ENCODE results near the gene SWSAP1. TPM values are rescaled to one million over a fixed set of nuclear protein-coding genes. Genes with fewer than 3 reads are reported as not detected.
A peak's percentile ranks its signal among the peaks of the same experiment; 100 is the strongest.
"Not testable (repeated sequence)": the region's sequence is repeated elsewhere in the genome, so short reads cannot be mapped to it uniquely, and the experiment has no call there.

The SWSAP1 gene
- total RNA-seq, 2 donors from 2014 or later: 1.3 to 1.5 TPM

GRCh38 chr19:11347546-11348039, 26.9 kb upstream of the SWSAP1 start:
- DNase-seq (no peak), ATAC-seq (no peak)
- intact Hi-C loops (cut with DNase I): no loop called here

GRCh38 chr19:11349171-11349570, 25.3 kb upstream of the SWSAP1 start:
- ATAC-seq (no peak), DNase-seq (no peak)
- intact Hi-C loops (cut with DNase I): no loop called here

DNA sequence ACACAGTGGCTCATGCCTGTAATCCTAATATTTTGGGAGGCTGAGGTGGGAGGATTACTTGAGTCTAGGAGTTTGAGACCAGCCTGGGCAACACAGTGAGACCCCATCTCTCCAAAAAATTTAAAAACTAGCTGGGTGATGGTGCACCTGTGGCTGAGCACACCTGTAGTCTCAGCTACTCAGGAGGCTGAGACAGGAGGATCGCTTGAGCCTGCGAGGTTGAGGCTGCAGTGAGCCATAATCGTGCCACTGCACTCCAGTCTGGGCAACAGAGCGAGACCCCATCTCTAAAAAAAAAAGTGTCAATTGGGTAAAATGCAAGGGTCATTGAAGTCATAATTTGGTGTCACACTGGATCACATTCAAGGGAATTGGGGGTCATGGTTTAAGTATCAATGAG, 20.4 kb upstream of the SWSAP1 start:
- ATAC-seq; intact Hi-C loops (cut with DNase I); DNase-seq: not testable (repeated sequence)

DNA sequence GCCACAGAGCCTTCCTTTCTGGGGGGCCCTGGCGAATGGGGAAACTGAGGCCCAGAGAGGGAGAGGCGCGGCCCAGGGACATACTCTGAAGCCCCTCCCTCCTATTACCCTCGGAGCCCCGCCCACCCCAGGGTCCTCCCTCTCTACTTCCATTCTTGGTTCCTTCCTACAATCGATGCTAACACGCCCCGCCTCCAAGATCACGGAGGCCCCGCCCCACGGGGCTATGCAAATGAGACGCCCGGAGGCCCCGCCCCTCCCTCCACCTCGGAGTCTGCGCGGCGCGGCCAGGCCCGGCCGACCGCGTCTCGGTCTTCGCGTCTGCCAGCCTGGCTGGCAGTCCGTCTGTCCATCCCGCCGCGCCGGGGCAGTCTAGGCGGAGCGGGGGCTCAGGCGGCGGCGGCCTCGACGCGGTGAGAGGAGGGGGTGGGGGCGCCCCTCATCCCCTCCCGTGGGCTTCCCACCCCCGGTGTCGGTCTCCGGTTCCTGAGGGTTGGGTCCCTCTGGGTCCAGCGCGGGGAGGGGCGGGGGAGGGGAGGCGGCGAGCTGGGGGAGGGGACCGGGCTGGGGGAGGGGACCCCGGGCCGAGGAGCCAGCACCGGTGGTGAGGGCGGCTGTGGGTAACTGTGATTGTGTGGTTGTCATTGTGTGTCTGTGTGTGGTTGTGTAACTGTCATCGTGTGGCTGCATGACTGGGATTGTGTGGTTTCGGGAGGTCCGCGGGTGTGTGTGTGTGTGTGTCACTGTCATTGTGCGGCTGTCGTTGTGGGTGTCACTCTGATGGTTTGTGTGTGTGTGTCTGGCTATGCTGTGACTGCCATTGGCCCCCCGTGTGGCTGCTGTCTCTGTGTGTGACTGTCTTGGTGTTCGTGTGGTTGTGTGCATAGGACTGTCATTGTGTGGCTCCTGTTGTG, 19.0 kb upstream of the SWSAP1 start, which contains the start of gene PLPPR2:
PLPPR2 (plus strand) TSS at position 273 of the 914 bp plus-strand sequence. CDS start 2,242 bp downstream, outside the sequence.
- peak; percentile 96 to 97 for ATAC-seq
- intact Hi-C loops (cut with DNase I): no loop called here
- DNase-seq: peak; percentile 98

DNA sequence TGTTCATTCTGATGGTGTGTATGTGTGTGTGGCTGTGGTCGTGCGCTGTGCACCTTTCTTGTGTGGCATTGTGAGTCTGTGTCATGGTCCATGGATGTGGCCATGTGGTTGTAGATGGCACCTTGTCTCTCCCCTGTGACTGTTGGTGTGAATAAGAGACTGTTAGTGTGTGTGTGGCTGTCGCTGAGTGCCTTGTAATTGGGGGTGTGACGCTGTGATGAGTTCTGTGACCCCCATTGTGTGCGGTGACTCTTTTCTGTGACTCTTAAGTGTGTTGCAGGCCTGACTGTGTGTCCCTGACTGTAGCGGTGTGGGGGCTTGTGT, 18.4 kb upstream of the SWSAP1 start:
- intact Hi-C loops (cut with DNase I): no loop called here

DNA sequence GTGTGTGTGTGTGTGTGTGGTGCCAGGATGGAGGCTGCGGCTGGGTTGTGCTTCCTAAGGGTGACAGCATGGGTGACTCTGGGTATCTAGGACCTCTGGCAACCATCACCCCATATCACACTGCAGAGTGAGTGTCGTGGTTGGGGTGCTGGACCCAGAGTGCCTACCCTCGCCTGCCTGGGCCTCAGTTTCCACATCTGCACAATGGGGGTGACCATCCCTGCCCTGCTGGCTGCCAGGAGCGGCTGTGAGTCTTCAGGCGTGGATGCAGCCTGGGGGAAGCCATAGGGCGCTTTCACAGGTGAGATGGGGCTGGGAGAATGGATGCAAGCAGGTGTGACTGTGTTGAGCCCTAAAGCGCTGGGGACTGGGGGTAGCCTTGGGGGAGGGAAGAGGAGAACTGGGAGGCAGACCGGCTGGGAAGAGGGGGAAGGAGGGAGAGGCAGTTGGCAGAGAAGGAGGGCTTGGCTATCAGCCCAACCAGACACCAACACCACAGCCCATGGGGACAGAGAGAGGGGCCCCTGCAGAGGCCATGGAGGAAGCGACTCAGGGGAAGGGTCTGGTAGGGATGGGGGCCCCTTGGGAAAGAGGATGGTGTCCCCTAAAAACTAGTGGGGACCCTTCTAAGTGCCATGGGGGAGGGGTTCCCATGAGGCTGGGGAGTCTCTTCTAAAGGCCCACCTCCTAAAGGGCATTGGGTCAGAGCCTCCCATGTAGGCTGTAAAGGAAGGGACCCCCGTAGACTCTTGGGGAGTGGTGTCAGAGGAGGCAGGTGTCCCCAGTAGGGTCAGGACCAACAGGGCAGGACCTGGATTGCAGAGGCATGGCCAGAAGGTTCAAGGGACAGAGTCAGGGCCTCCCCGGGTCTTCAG, 17.6 kb upstream of the SWSAP1 start:
- ATAC-seq (no peak), DNase-seq (no peak)
- intact Hi-C loops (cut with DNase I): no loop called here

More for the DNA sequence above, 18.4 kb upstream of the SWSAP1 start:
- no peak for DNase-seq
- ATAC-seq: no peak

GRCh38 chr19:11359421-11359820, 15.0 kb upstream of the SWSAP1 start:
- ATAC-seq: no peak
- intact Hi-C loops (cut with DNase I): no loop called here
- DNase-seq: no peak

DNA sequence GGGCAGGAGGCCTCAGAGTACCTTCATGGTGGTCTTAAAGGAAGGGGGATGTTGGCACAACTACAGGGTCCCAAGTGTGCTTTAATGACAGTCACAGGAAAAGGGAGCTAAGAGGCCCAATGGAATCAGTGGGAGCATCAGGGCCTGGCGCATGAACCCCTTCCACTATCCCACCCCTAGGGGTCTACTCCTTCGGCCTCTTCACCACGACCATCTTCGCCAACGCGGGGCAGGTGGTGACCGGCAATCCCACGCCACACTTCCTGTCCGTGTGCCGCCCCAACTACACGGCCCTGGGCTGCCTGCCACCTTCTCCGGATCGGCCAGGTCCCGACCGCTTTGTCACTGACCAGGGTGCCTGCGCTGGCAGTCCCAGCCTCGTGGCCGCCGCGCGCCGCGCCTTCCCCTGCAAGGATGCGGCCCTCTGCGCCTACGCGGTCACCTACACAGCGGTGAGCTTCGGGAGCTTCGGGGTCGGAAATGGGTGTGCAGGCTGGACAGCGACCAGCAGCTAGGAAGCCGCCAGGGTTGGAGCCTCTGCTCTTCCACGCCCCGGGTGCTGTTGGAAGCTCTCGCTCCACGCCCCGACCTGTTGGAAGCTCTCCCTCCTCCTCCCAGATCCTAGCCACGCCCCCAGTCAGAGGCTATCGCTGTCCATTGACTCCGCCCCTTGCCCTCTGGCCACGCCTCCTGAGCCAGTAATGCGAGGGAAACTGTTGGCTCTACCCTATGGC, 13.3 kb upstream of the SWSAP1 start:
- DNase-seq (peak; percentile 64), ATAC-seq (peak; percentile 31 to 40)
- intact Hi-C loops (cut with DNase I): no loop called here

DNA sequence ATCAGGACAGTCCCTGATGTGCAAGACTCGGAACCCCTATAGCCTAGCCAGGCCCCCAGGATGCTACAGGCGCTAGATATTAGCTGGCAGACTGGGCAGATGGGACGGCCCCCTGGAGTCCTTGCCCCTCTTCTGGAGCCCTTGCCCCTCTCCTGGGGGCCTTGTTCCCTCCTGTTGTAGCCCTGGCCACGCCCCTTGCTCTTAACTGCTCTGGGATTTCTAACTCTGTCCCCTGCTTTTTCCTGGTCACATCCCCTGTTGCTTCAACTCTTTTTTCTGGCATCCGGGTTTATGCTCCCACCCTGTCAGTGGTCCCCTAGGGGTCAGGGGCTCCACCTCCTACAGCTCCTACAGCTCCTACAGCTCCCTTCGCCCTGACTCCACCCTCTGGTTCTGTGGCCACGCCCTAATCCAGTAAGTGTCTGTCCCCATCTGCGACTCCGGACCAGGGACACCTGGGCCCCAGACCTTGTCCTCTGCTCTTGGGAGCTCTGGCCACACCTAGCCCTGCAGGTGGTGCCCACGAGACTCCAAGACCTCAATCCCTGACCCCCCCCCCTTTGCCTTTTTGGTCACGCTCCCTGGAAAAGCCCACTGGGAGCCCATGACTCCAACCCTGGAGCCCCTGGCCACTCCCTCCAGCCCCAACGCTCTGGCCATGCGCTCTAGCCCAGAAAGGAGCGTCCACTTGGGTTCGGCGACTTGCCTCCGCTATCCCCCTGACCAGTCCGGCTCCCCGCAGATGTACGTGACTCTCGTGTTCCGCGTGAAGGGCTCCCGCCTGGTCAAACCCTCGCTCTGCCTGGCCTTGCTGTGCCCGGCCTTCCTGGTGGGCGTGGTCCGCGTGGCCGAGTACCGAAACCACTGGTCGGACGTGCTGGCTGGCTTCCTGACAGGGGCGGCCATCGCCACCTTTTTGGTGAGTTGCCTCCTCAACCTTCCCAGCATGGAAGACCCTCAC, 12.4 kb upstream of the SWSAP1 start:
- intact Hi-C loops (cut with DNase I): no loop called here
- DNase-seq (no peak), ATAC-seq (no peak)

GRCh38 chr19:11363881-11364280, 10.6 kb upstream of the SWSAP1 start:
- no peak for ATAC-seq
- intact Hi-C loops (cut with DNase I): no loop called here
- no peak for DNase-seq

- no peak for DNase-seq
- intact Hi-C loops (cut with DNase I): no loop called here
- ATAC-seq: no peak
Measured at GRCh38 chr19:11364296-11364904, 10.1 kb upstream of the SWSAP1 start.

DNA sequence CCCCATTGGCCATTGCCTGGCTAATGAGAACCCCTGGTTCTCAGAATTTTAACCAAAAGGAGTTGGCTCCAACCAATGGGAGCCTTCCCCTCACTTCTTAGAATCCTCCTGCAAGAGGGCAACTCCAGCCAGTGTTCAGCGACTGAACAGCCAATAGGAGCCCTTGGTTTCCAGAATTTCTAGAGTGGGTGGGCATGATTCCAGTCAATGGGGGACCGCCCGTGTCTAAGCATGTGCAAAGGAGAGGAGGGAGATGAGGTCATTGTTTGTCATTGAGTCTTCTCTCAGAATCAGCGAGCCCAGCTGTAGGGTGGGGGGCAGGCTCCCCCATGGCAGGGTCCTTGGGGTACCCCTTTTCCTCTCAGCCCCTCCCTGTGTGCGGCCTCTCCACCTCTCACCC, 9.5 kb upstream of the SWSAP1 start:
- DNase-seq: no peak

GRCh38 chr19:11365557-11366117, 8.8 kb upstream of the SWSAP1 start:
- no peak for ATAC-seq
- no peak for DNase-seq
- intact Hi-C loops (cut with DNase I): no loop called here

More for the DNA sequence above, 9.5 kb upstream of the SWSAP1 start:
- intact Hi-C loops (cut with DNase I): no loop called here
- no peak for ATAC-seq

DNA sequence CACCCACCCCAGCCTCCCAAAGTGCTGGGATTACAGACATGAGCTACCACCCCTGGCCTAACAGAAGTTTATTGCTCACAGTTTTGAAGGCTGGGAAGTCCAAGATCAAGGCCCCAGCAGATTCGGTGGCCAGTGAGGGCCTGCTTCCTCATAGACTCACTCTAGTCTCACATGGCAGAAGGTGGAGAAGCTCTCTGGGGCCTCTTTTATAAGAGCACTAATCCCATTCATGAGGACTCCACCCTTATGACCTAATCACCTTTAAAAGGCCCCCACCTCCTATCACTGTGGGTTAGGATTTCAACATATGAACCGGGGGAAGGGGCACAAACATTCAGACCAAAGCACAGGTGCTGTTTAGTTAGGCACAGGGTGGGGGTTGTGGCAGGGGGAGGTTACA, 6.9 kb upstream of the SWSAP1 start:
- DNase-seq (no peak), ATAC-seq (no peak)
- intact Hi-C loops (cut with DNase I): no loop called here

DNA sequence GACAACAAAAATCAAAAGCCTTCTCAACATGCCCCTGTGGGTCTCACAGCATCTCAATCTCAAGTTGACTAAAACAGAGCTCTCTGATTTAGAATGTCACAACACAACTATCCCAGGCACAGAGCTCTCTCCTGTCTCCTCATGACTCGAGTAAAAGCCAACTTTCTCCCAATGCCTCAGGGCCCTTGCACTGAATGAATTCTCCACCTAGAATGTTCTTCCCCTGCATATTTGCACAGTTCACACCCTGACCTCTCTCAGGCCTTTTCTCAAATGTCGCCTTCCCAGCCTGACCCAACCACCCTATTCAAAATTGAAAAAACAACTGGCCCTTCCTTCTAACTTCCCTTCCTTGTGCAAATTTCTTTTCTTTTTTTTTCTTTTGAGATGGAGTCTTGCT, 3.7 kb upstream of the SWSAP1 start:
- ATAC-seq (no peak), DNase-seq (no peak)
- intact Hi-C loops (cut with DNase I): loop anchor here in 1 of 2 donors (10.0 kb wide), 1 partner anchor 64 kb away; the partner anchor contains the start of genes ODAD3 and PRKCSH

GRCh38 chr19:11373166-11373884, 1.1 kb upstream of the SWSAP1 start:
- intact Hi-C loops (cut with DNase I): loop anchor here in 1 of 2 donors (10.0 kb wide), 1 partner anchor 61 kb away; the partner anchor contains the start of genes ODAD3 and PRKCSH
- DNase-seq: no peak
- ATAC-seq: no peak

All from left cardiac atrium (tissue), 4 donors.